Measurements from ENCODE around the gene MBD5.

GRCh38 chr2:148234143-148234542 lies 213.3 kb downstream of the MBD5 start:
- TF ChIP-seq TAF1 (conservative IDR thresholded peaks at IDR 0.05) (no peak), CTCF (IDR thresholded peaks at IDR 0.05; ENCODE audit: low read depth, low read length, missing input control) (no peak), RAD21 (IDR thresholded peaks at IDR 0.05) (no peak), MAX (IDR thresholded peaks at IDR 0.05) (no peak), JUND (IDR thresholded peaks at IDR 0.05) (no peak), EGR1 (IDR thresholded peaks at IDR 0.05; ENCODE audit: low read depth in 2 of 2) (no peak), YY1 (IDR thresholded peaks at IDR 0.05) (no peak), HNF4A (conservative IDR thresholded peaks at IDR 0.05) (no peak), ZBTB33 (IDR thresholded peaks at IDR 0.05) (no peak), REST (IDR thresholded peaks at IDR 0.05) (no peak)

Measured in liver (tissue), 3 donors.